ENCODE results near the gene GALNT18. TPM values are rescaled to one million over a fixed set of nuclear protein-coding genes. Genes with fewer than 3 reads are reported as not detected.

Gene GALNT18
- total RNA-seq, 4 donors from 2014 or later: 3.5 to 31.4 (median 11.1) TPM

- no peaks in the 10 kb centered on the region for H3K36me3 ChIP-seq
- no peak for TF ChIP-seq CTCF (IDR thresholded peaks at IDR 0.05)
- TF ChIP-seq POLR2A (IDR thresholded peaks at IDR 0.05): no peak
- no peak overlapping the region for H3K27ac ChIP-seq
Measured at GRCh38 chr11:11477695-11478420, 143.9 kb downstream of the GALNT18 start.

GRCh38 chr11:11476971-11477645 lies 144.7 kb downstream of the GALNT18 start:
- Histone ChIP-seq H3K27me3 (no peaks in the 10 kb centered on the region), H3K27ac (no peak overlapping the region), H3K9me3 (no peaks in the 10 kb centered on the region), H3K4me1 (no peaks in the 10 kb centered on the region), H3K4me3 (no peak overlapping the region), H3K36me3 (no peaks in the 10 kb centered on the region)
- no peak for TF ChIP-seq POLR2A (IDR thresholded peaks at IDR 0.05)
- no peak for TF ChIP-seq CTCF (IDR thresholded peaks at IDR 0.05)
- no peak for DNase-seq

More at GRCh38 chr11:11477695-11478420, 143.9 kb downstream of the GALNT18 start:
- Histone ChIP-seq H3K9me3 (no peaks in the 10 kb centered on the region), H3K4me1 (no peaks in the 10 kb centered on the region), H3K27me3 (no peaks in the 10 kb centered on the region), H3K4me3 (no peak overlapping the region)
- no peak for DNase-seq

- Histone ChIP-seq H3K36me3 (no peaks in the 10 kb centered on the region), H3K9me3 (no peaks in the 10 kb centered on the region), H3K27me3 (no peaks in the 10 kb centered on the region), H3K27ac (no peak overlapping the region), H3K4me3 (no peak overlapping the region), H3K4me1 (no peaks in the 10 kb centered on the region)
- no peak for TF ChIP-seq POLR2A (IDR thresholded peaks at IDR 0.05)
- TF ChIP-seq CTCF (IDR thresholded peaks at IDR 0.05): no peak
- DNase-seq: no peak
Measured at GRCh38 chr11:11476499-11476898, 145.3 kb downstream of the GALNT18 start.

- no peak for DNase-seq
- Histone ChIP-seq H3K4me1 (no peaks in the 10 kb centered on the region), H3K27me3 (no peaks in the 10 kb centered on the region), H3K9me3 (no peaks in the 10 kb centered on the region), H3K36me3 (no peaks in the 10 kb centered on the region), H3K4me3 (no peak overlapping the region), H3K27ac (no peak overlapping the region)
- no peak for TF ChIP-seq POLR2A (IDR thresholded peaks at IDR 0.05)
- no peak for TF ChIP-seq CTCF (IDR thresholded peaks at IDR 0.05)
Measured at GRCh38 chr11:11472106-11472505, 149.7 kb downstream of the GALNT18 start.

GRCh38 chr11:11471201-11471600 lies 150.6 kb downstream of the GALNT18 start:
- Histone ChIP-seq H3K9me3 (no peaks in the 10 kb centered on the region), H3K4me3 (no peak overlapping the region), H3K27ac (no peak overlapping the region), H3K27me3 (no peaks in the 10 kb centered on the region), H3K4me1 (no peaks in the 10 kb centered on the region), H3K36me3 (no peaks in the 10 kb centered on the region)
- no peak for DNase-seq
- no peak for TF ChIP-seq CTCF (IDR thresholded peaks at IDR 0.05)
- TF ChIP-seq POLR2A (IDR thresholded peaks at IDR 0.05): no peak
